Activated CD8-positive, alpha-beta memory T cell treated with anti-CD3 and anti-CD28 coated beads, Interleukin-2, amount 50 U/mL, for 24 hours (primary cell): ENCODE measurements around the gene STAB1.

ENCODE experiments used
- DNase-seq: peaks from one replicate; pipeline ENCODE4 v3.0.0-alpha.2; 2020; ENCODE audit errors: extremely low read depth

The STAB1 gene

DNA sequence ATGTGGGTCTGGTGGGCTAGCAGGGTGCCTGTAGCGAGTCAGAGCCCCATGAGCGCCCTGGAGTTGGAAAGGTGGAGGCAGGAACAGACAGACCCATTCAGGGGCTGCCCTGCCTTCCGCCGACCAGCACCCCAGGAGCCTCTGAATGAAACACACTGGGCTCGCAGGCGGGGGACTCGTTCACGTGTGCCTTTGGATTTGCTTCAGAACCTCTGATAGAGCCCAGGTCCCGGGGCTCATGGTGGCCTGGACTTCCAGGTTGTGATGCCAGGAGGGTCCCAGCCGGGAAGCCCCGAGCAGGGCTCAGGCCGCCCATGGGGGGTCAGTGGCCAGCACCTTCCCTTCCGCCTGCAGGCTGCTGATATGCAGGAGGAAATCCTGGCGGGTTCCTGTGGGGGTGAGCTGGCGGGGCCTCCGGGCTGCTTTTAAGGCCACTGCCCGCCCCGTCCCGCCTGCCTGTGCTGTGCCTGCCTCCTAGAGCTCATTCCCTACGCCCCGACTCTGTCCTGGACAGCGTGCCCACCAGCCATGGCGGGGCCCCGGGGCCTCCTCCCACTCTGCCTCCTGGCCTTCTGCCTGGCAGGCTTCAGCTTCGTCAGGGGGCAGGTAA, at the start of gene STAB1:
TSS of gene STAB1 (plus strand) at position 453 of the 610 bp plus-strand sequence. CDS start at position 529, 76 bp downstream.
- no peak for DNase-seq

GRCh38 chr3:52446042-52446441, 49.1 kb upstream of the STAB1 start:
- no peak for DNase-seq

GRCh38 chr3:52446631-52447511, 48.3 kb upstream of the STAB1 start:
- peak; percentile 42 for DNase-seq

DNA sequence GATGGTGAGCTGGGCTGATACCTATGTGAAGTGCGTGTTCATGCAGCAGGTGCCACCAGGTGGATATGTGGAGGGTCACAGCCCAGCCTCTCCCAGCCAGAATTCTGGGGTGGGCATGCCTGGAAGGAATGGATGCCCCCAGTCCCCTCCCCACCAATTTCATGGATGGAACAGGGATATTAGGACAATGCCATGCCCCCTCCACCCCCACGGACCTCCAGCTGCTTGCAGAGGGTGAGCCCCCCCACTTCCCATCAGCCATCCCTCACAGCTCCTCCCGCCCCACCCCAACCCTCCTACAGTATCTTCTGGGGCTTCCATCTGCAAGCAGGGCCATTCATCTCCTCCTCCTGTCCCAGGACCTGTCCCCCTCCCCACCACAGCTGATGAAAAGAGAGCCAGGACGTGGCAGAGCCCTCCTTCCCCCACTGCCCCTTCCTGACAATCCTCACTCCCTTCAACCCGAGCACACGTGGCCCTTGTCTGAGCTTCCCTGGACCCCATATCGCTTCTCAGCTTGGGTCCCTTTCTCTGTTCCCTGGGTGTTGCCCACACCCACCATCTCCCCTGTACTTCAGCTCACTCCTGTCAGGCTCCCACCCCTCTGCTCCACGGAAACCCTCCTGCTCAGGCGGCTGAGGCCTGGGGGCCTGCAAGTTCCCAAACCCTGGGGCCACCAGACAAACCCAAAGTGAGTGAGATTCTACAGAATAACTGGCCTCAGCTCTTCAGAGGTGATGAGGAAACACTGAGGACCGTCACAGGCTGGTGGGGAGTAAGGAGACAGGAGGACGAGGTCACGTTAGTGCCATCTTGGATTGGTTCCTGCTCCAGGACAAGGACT, 47.4 kb upstream of the STAB1 start:
- DNase-seq, result no peak

DNA sequence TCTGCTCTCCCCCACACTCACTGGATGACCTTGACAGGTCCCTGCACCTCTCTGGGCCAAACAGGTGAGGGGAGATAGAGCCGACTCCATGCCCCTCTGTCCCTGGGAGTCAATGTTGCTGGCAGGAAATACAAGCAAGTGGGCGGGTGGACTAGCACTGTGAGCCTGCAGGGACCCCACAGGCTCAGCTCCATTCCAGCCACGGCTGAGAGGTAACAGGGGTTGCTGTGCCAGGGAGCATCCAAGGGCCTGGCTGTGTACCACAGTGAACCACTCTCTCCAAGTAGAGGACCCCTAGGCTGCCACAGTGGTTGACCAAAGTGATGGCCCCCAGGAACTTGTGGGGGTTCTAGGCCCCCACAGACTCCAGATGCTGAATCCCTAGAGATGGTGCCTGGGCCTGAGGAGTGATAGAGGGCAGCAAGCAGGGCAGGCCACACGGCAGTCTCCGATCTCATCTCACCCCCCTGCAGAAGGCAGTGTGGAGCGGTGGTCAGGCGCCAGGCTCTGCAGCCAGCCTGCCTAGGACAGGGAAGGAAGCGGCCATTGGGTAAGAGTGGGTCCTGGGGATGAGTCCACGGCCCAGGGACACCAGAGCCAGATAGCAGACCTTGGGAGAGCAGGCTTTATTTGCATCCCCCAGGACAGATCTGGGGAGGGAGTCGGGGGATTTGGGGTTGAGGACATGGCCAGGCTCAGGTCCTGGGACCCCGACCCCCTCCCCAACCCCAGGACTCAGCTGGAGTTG, 44.5 kb upstream of the STAB1 start:
- DNase-seq, result no peak

GRCh38 chr3:52451237-52452083, 43.7 kb upstream of the STAB1 start:
- no peak for DNase-seq

DNA sequence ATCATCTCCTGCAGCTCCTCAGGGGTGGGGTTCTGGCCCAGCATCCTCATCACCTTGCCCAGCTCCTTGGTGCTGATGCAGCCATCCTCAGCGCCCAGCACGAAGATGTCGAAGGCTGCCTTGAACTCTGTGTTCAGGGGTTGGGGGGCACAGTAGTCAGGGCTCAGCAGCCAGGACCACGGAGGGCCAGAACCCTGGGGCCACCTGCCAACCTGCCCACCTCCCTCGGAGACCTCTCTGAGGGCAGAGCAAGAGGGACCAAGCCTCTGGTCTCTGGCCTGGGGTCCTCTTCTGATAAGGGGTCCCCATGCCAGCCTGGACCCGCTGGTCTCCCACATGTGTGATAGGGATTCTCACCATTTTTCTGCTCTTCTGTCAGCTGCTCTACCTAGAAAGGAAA, 43.0 kb upstream of the STAB1 start:
- DNase-seq, result no peak

DNA sequence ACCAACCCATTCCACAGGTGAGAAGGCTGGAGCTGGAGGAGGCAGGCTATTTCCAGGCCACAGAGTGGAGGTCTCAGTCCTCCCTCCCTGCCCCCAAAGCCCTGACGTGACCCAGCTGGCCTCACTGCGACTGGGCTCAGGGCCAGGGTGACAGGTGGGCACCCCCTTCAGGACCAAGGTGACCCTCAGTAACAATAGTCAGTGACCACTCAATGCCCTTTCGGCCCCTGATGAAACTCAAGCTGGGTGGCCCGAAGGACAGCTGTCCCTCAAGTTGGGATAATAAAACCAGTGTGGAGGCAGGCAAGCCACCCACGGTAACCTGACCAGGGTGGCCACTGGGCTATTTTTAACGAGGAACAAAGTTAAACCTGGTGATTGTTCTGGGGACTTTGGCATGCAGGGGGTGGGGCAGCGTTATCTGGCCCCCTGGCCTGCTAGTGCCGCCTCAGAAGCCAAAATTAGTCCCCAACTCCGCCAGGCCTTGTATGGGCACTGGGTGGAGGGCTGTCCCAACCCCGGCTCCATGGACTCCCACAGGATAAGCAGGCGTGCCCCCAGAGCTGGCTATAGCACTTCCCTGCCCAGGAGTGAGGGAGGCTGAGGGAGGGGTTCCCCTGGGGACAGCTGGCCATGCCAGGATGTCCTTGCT, 42.4 kb upstream of the STAB1 start:
- DNase-seq, result no peak

DNA sequence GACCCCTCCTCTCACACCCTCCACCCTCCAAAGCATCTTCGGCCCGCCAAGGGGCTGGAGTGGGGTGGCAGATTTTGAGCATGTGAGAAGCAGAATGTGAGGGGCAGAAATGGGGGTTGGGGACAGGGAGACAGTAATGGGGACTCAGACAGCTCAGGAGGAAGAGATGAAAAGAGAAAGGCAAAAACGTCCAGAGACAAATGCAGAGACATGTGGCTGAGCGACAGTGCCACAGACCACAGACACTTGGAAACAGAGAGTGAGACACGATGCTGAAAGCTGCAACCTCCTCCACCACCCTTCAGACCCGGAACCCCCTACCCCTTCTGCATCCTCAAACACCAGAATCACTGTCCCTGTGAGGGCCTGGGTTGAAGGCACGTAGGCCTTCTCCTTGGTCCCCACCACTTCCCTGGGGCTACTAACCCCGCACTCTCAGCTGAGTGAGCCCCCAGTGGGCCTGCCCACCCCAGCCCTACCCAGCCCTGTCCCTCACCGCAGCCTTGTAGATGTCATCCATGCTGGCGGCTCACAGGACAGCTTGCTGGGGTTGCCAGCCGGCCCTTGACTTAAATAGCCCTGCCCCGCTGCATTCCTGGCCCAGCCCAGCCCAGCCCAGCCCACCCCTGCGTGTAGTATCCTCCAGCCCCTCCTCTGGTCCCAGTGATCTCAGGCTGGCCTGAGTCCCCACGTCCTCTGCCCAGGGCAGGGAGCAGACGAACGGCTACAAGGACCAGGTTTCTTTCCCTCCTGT, 41.5 kb upstream of the STAB1 start, which contains the start of gene TNNC1:
TSS of gene TNNC1 (minus strand) at position 546 of the 754 bp plus-strand sequence. CDS start at position 520, 26 bp downstream.
- no peak for DNase-seq

GRCh38 chr3:52454250-52454937, 40.7 kb upstream of the STAB1 start:
- no peak for DNase-seq

DNA sequence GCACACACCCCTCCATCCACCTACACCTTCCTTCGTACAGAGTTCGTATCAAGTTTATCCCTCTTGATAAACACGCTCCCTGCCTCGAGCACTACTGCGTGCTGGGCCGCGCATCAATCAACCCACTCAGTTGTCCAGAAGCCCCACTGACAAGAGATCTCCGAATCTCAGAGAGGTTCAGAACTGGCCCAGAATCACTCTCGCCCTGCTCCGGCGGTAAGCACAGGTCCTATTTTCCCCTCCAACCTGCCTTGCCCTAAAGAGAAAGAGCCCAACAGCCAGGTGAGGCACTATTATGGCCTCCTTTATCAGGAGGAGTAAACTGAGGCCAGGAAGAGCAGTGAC, 40.2 kb upstream of the STAB1 start:
- DNase-seq, result no peak

DNA sequence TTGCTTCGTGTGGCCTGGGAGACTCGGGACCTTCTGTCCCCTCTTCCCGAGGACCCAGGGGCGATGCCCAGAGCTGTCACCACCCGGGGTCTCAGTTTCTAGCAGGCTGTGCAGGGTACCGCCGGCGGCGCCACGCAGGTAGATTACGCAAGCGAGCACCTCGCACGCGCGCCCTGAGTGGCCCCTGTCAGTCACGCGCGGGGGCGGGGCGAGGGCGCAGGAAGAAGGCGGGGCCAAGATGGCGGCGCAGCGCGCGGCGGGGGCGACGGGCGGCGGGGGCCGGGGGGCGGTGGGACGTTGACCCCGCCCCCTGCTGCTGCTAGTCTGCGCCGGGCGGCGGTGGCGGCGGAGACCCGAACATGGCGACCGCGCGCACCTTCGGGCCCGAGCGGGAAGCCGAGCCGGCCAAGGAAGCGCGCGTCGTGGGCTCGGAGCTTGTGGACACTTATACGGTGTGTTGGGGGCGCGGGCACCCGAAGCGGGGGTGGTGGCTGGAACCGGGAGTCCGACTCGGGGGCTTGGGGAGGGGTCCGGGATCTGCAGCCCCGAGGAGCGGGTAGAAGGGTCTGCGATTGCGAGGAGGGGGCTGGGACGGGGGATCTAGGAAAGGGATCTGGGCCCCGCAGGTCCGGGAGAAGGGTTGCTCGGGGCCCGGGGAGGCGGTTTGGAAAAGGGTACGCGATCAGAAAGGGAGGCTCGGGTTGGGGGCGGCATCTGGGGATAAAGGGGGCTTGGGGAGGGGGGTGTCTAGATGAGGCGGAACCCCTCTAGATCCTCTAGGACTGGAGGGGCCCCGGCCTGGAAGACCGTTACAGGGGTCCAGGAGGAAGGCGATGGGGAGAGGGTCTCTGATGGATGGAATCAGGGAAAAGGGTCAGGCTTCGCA, 39.6 kb upstream of the STAB1 start, which contains the start of gene NISCH:
TSS of gene NISCH (plus strand) at position 322 of the 886 bp plus-strand sequence. CDS start at position 360, 38 bp downstream.
- DNase-seq, result peak; percentile 87

GRCh38 chr3:52456169-52456799, 38.9 kb upstream of the STAB1 start:
- no peak for DNase-seq

DNA sequence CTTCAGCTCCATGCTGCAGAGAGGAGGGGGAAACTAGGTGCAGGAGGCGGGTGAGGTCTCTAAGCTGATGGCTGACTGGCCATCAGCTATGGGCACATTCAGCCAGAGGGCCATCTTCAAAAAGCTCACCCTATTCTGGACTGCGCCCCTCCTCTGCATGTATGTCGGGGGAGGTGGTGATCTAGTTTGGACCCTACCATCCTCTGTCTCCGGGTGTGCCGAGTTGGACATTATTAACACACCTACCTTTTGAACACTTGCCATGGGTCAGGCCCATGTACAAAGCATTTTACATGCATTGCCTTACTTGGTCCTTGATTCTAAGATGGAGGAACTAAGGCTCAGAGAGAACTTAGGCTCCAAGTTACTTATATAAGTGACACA, 38.3 kb upstream of the STAB1 start:
- DNase-seq, result no peak

DNA sequence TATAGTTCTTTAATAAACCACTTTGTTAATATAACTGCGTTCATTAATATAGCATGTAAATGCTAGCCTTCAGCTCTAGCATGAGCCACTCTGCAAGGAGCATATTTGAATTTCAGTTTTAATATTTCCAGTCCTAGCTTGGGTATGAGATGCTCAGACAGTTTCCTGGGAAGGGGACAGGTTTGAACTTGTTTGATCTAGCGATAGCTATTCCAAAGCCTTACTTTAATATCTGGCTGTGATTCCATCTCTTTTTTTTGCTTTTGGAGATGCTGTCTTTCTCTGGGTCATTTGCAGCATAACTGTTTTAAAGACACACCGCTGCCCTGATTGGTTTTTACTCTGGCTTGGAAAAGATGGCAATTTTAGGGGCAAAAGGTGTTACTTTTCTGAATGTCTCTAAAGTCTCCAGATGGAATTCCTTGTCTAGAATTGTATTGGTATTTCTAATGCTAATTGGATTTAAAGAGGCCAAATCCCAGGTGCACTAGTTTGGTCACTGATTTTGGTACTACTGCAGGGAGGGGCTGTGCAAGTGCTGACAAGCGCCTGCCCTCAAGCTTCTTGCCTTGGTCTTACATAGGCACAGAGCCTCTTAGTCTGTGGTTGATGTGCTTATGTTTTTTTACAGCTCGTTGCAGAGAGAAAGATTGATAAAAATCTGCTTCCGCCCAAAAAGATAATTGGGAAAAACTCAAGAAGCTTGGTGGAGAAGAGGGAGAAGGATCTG, 36.9 kb upstream of the STAB1 start:
- no peak for DNase-seq

GRCh38 chr3:52458770-52459545, 36.2 kb upstream of the STAB1 start:
- DNase-seq, result no peak
